ENCODE measurements around the gene PRKCE. TPM values are rescaled to one million over a fixed set of nuclear protein-coding genes. Genes with fewer than 3 reads are reported as not detected.

Gene PRKCE
- total and polyA plus RNA-seq, 7 experiments from 2014 or later, result 1.4 to 37.9 (median 19.5) TPM

DNA sequence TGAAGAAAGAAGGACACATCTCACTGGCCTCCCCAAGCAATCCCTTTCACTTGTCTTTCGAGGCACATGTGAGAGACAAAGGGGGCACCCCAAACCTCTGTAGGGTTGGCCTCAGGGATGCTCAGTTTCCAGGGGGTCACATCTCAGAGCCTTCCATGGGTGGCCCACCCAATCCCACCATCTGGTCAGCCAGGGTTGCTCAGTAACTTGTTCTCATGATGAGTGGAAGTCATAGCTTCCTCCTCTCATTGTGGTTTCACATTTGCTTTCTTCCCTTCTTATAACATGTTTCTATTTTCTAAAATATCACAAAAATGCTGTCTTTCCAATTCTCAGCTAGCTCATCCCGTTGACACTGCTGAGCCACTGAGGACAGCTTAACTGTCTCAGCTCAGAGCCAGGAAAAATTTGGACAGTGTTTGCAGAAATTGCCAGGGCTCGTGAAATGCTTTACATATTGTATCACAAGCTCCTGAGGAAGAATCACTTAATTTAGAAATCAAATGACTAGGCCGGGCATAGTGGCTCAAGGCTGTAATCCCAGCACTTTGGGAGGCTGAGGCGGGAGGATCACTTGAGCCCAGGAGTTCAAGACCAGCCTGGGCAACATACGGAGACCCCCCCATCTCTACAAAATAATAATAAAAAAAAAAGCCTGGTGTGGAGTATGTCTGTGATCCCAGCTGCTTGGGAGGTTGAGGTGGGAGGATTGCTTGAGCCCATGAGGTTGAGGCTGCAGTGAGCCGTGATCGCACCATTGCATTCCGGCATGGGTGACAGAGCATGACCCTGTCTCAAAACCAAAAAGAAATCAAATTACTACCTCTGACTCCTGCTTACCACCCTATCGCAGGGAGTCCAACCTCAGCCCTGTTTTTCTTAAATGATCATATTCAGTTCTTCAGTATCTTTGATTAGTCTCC, 129.3 kb downstream of the PRKCE start:
- DNase-seq (no peak), ATAC-seq (no peak)
- ChIA-PET CTCF (interaction anchor here (0.6 to 3.4 kb wide), 8 partner anchors 9 to 151 kb away, joined by 3 to 45 read pairs (median 4); no protein-coding TSS in a partner anchor), POLR2A (no interaction called here)
- Histone ChIP-seq H3K9me3 (ENCODE audit: control insufficient read depth in 2 of 3, low read length in 3 of 3) (no peaks in the 10 kb centered on the region), H3K4me1 (ENCODE audit: control insufficient read depth in 2 of 2, insufficient read depth in 2 of 2, low read length in 2 of 2) (no peaks in the 10 kb centered on the region), H3K27ac (ENCODE audit: low read depth, low read length) (no peak overlapping the region), H3K4me3 (ENCODE audit: low read length) (no peak overlapping the region), H3K27me3 (ENCODE audit: control insufficient read depth in 2 of 2, insufficient read depth in 2 of 2, low read length in 2 of 2) (no peaks in the 10 kb centered on the region), H3K36me3 (ENCODE audit: control insufficient read depth in 2 of 3, insufficient read depth in 3 of 3, low read length in 3 of 3) (no peaks in the 10 kb centered on the region)
- Mint-ChIP-seq H3K9me3 (no peaks in the 10 kb centered on the region), H3K36me3 (peaks cover 0 to 4% (median 3%) of the 10 kb centered on the region in 5 donors), H3K4me1 (peaks cover 0 to 25% (median 6%) of the 10 kb centered on the region in 7 donors), H3K4me3 (no peak overlapping the region), H3K27ac (peak overlapping the region in 1 of 9 donors; percentile 57), H3K27me3 (no peaks in the 10 kb centered on the region)
- intact Hi-C loops (cut with micrococcal nuclease), result no loop called here

DNA sequence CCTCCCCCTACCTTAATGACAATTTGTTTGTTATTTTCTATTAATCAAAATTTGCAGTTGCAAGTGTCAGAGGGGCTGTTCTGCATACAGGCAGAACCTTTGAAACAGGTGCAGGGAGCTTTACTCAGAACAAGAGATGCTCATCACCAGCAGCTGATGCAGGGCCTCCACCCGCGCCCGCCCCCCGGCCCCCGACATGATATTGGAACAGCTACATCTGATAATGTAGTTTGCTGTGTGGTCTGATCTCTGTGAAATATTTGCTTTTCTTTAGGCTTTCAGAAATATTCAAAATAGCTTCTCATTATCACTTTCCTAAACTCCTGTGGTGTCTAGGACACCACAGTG, 130.0 kb downstream of the PRKCE start:
- Histone ChIP-seq H3K9me3 (ENCODE audit: control insufficient read depth in 2 of 3, low read length in 3 of 3) (no peaks in the 10 kb centered on the region), H3K36me3 (ENCODE audit: control insufficient read depth in 2 of 3, insufficient read depth in 3 of 3, low read length in 3 of 3) (no peaks in the 10 kb centered on the region), H3K27me3 (ENCODE audit: control insufficient read depth in 2 of 2, insufficient read depth in 2 of 2, low read length in 2 of 2) (no peaks in the 10 kb centered on the region), H3K4me1 (ENCODE audit: control insufficient read depth in 2 of 2, insufficient read depth in 2 of 2, low read length in 2 of 2) (no peaks in the 10 kb centered on the region), H3K4me3 (ENCODE audit: low read length) (no peak overlapping the region), H3K27ac (ENCODE audit: low read depth, low read length) (no peak overlapping the region)
- no peaks in the 10 kb centered on the region for H3K9me3 Mint-ChIP-seq
- H3K27me3 Mint-ChIP-seq, result no peaks in the 10 kb centered on the region
- CTCF ChIA-PET, result interaction anchor here (0.6 to 3.4 kb wide), 2 partner anchors 23 to 141 kb away, joined by 3 to 45 read pairs; no protein-coding TSS in a partner anchor
- peak overlapping the region in 1 of 9 donors; percentile 57 for H3K27ac Mint-ChIP-seq
- H3K4me3 Mint-ChIP-seq, result no peak overlapping the region
- peaks cover 0 to 32% (median 6%) of the 10 kb centered on the region in 7 donors for H3K4me1 Mint-ChIP-seq
- no peak for DNase-seq
- peaks cover 0 to 4% (median 3%) of the 10 kb centered on the region in 5 donors for H3K36me3 Mint-ChIP-seq
- intact Hi-C loops (cut with micrococcal nuclease), result no loop called here
- POLR2A ChIA-PET, result no interaction called here
- no peak for ATAC-seq

DNA sequence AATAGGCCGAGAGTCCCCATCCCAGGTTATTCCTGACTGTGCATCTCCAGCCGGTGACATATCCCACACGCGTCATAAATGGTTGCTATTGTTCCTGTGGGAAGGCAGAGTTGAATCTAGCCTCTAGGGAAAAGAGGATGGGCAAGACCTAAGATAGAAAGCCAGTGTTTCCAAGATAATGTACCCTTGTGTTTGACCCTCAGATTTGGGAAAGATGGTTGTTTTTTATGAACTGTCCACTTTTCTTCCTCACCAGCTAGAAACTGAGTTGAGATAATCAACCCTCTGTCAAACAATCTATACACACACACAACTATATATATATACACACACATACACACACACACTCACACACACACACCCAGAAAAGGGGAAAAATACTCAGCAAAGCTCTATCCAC, 131.0 kb downstream of the PRKCE start:
- DNase-seq (no peak), ATAC-seq (no peak)
- ChIA-PET CTCF (no interaction called here), POLR2A (no interaction called here)
- Histone ChIP-seq H3K27ac (ENCODE audit: low read depth, low read length) (no peak overlapping the region), H3K36me3 (ENCODE audit: control insufficient read depth in 2 of 3, insufficient read depth in 3 of 3, low read length in 3 of 3) (no peaks in the 10 kb centered on the region), H3K27me3 (ENCODE audit: control insufficient read depth in 2 of 2, insufficient read depth in 2 of 2, low read length in 2 of 2) (no peaks in the 10 kb centered on the region), H3K4me3 (ENCODE audit: low read length) (no peak overlapping the region), H3K4me1 (ENCODE audit: control insufficient read depth in 2 of 2, insufficient read depth in 2 of 2, low read length in 2 of 2) (no peaks in the 10 kb centered on the region), H3K9me3 (ENCODE audit: control insufficient read depth in 2 of 3, low read length in 3 of 3) (no peaks in the 10 kb centered on the region)
- intact Hi-C loops (cut with micrococcal nuclease), result no loop called here
- Mint-ChIP-seq H3K27ac (no peak overlapping the region), H3K27me3 (no peaks in the 10 kb centered on the region), H3K36me3 (peaks cover 0 to 4% (median 3%) of the 10 kb centered on the region in 5 donors), H3K4me3 (no peak overlapping the region), H3K9me3 (no peaks in the 10 kb centered on the region), H3K4me1 (peaks cover 0 to 37% (median 6%) of the 10 kb centered on the region in 7 donors)

DNA sequence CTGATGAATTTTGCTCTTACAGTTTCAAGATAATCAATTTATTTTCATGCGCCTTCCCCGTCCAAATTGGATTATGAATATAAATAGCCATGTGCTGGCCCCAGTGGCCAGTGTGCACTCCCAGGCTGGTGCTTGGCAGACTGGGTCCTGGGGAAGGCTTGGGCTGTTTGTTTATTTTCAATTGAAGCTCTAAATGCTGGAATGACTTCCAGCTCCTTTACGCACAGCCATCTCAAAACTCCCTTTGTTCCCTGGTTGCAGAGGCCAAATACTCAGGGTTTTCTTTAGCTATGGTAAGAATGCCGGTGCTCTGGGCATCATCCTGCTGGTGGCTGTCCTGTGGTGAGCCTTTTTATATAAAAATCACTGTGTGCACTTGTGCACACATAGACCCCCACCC, 131.5 kb downstream of the PRKCE start:
- intact Hi-C loops (cut with micrococcal nuclease), result no loop called here
- no peak overlapping the region for H3K4me3 Mint-ChIP-seq
- Histone ChIP-seq H3K27me3 (ENCODE audit: control insufficient read depth in 2 of 2, insufficient read depth in 2 of 2, low read length in 2 of 2) (no peaks in the 10 kb centered on the region), H3K36me3 (ENCODE audit: control insufficient read depth in 2 of 3, insufficient read depth in 3 of 3, low read length in 3 of 3) (no peaks in the 10 kb centered on the region), H3K4me3 (ENCODE audit: low read length) (no peak overlapping the region), H3K4me1 (ENCODE audit: control insufficient read depth in 2 of 2, insufficient read depth in 2 of 2, low read length in 2 of 2) (no peaks in the 10 kb centered on the region), H3K9me3 (ENCODE audit: control insufficient read depth in 2 of 3, low read length in 3 of 3) (no peaks in the 10 kb centered on the region), H3K27ac (ENCODE audit: low read depth, low read length) (no peak overlapping the region)
- H3K36me3 Mint-ChIP-seq, result peaks cover 0 to 4% (median 3%) of the 10 kb centered on the region in 5 donors
- H3K9me3 Mint-ChIP-seq, result no peaks in the 10 kb centered on the region
- CTCF ChIA-PET, result interaction anchor here (0.7 kb wide), 1 partner anchor 116 kb away, joined by 3 read pairs; no protein-coding TSS in a partner anchor
- no peak overlapping the region for H3K27ac Mint-ChIP-seq
- H3K4me1 Mint-ChIP-seq, result peaks cover 0 to 37% (median 6%) of the 10 kb centered on the region in 7 donors
- no peaks in the 10 kb centered on the region for H3K27me3 Mint-ChIP-seq
- POLR2A ChIA-PET, result no interaction called here
- ATAC-seq, result no peak
- no peak for DNase-seq

DNA sequence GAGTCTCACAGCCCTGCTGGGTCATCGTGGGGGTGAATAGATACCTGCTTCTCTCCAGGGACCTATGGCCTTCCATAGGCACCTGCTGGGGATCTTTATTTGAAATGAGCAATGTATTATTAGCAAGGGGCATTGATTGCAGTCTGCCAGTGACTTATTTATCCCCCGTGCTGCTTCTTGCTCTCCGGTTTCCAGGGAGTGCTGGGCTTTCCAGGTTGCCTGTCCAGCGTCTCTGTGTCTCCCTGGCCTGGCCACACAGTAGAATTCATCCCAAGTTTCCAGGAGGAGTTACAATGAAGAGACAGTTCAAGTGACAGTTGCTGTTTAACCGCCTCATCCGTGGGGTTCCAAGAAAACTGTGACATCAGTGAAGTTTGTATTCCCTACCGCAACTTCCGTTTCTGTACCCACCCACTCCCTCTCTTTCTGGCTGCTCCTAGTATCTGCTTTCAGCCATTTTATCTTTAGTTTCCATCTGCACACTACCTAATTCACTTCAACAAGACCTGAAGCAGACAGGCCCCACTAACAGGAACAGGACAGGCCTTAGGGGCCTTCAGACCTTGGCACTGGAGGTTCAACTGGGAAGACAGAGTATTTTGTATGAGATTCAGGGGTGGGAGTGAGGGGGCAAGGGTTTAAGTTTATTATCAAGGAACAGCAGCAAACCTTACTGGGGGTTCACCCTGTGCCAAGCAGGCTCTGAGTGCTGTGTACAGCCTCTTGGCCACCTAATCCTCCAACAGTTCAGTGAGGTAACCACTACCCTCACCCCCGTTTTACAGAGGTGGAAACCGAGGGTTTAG, 134.8 kb downstream of the PRKCE start:
- H3K4me1 Mint-ChIP-seq, result peaks cover 0 to 27% (median 4%) of the 10 kb centered on the region in 7 donors
- CTCF ChIA-PET, result interaction anchor here (0.6 to 2.4 kb wide), 2 partner anchors 7 to 151 kb away, joined by 4 to 6 read pairs; no protein-coding TSS in a partner anchor
- intact Hi-C loops (cut with micrococcal nuclease), result no loop called here

DNA sequence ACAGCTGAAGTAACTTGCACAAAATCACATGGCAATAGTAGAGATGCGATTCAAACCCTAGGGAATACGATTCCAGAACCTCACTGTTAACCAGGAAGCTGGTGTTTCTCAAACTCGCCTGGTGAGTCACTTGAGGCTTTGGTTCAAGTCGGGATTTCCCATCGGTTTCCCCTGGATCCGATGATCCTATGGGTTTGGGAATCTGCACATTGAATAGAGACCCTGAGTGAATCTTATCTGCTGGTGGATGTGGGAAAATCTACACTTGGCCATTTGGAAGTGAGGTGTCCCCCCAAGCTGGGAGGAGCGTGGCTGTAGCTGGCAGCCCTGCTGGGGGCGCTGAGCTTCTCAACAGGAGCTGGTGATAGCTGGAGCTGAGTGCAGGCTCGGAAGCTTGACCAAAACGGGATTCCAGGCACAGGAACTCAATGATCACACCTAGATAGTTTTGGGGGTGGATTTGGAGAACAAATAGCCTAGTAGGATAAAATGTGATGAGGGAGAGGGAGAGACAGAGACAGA, 135.4 kb downstream of the PRKCE start:
- H3K4me3 ChIP-seq (ENCODE audit: low read length), result no peak overlapping the region
- H3K36me3 ChIP-seq (ENCODE audit: control insufficient read depth in 2 of 3, insufficient read depth in 3 of 3, low read length in 3 of 3), result no peaks in the 10 kb centered on the region
- DNase-seq, result no peak
- H3K4me1 Mint-ChIP-seq, result peaks cover 0 to 27% (median 4%) of the 10 kb centered on the region in 7 donors
- intact Hi-C loops (cut with micrococcal nuclease), result no loop called here
- ATAC-seq, result no peak
- no peak overlapping the region for H3K4me3 Mint-ChIP-seq
- H3K27ac Mint-ChIP-seq, result peak overlapping the region in 2 of 9 donors; percentile 65 to 77
- no peak overlapping the region for H3K27ac ChIP-seq (ENCODE audit: low read depth, low read length)
- no peaks in the 10 kb centered on the region for H3K27me3 Mint-ChIP-seq
- no peaks in the 10 kb centered on the region for H3K27me3 ChIP-seq (ENCODE audit: control insufficient read depth in 2 of 2, insufficient read depth in 2 of 2, low read length in 2 of 2)
- ChIA-PET CTCF (interaction anchor here (0.6 to 2.4 kb wide), 2 partner anchors 8 to 150 kb away, joined by 4 to 6 read pairs; no protein-coding TSS in a partner anchor), POLR2A (no interaction called here)
- H3K36me3 Mint-ChIP-seq, result peaks cover 0 to 4% (median 3%) of the 10 kb centered on the region in 5 donors
- no peaks in the 10 kb centered on the region for H3K9me3 Mint-ChIP-seq
- H3K4me1 ChIP-seq (ENCODE audit: control insufficient read depth in 2 of 2, insufficient read depth in 2 of 2, low read length in 2 of 2), result no peaks in the 10 kb centered on the region
- no peaks in the 10 kb centered on the region for H3K9me3 ChIP-seq (ENCODE audit: control insufficient read depth in 2 of 3, low read length in 3 of 3)

More for the DNA sequence above, 134.8 kb downstream of the PRKCE start:
- H3K4me3 ChIP-seq (ENCODE audit: low read length), result no peak overlapping the region
- H3K27ac ChIP-seq (ENCODE audit: low read depth, low read length), result no peak overlapping the region
- peak overlapping the region in 1 of 10 donors; percentile 55 for H3K4me3 Mint-ChIP-seq
- H3K27ac Mint-ChIP-seq, result peak overlapping the region in 1 of 9 donors; percentile 77
- DNase-seq, result no peak
- no peaks in the 10 kb centered on the region for H3K36me3 ChIP-seq (ENCODE audit: control insufficient read depth in 2 of 3, insufficient read depth in 3 of 3, low read length in 3 of 3)
- peaks cover 0 to 4% (median 3%) of the 10 kb centered on the region in 5 donors for H3K36me3 Mint-ChIP-seq
- ATAC-seq, result no peak
- no peaks in the 10 kb centered on the region for H3K9me3 ChIP-seq (ENCODE audit: control insufficient read depth in 2 of 3, low read length in 3 of 3)
- H3K27me3 Mint-ChIP-seq, result no peaks in the 10 kb centered on the region
- POLR2A ChIA-PET, result no interaction called here
- no peaks in the 10 kb centered on the region for H3K9me3 Mint-ChIP-seq
- no peaks in the 10 kb centered on the region for H3K4me1 ChIP-seq (ENCODE audit: control insufficient read depth in 2 of 2, insufficient read depth in 2 of 2, low read length in 2 of 2)
- H3K27me3 ChIP-seq (ENCODE audit: control insufficient read depth in 2 of 2, insufficient read depth in 2 of 2, low read length in 2 of 2), result no peaks in the 10 kb centered on the region
